Breast epithelium (tissue), 4 donors: ENCODE results near the gene TASP1. TPM values are rescaled to one million over a fixed set of nuclear protein-coding genes. Genes with fewer than 3 reads are reported as not detected.
A peak's percentile ranks its signal among the peaks of the same experiment; 100 is the strongest.

Source experiments
- DNase-seq, 2 donors: peaks; one replicate each; pipeline ENCODE4 v3.0.0-alpha.2; 2019; ENCODE audit warnings: low spot score in 2 of 2
- H3K27ac ChIP-seq, 2 donors: fragments of 200-600 bp; sonication (generic) in 1 of 2; one replicate each; pipeline ENCODE4 v1.5.1; 2016 to 2019; ENCODE audit warnings: mild to moderate bottlenecking in 1 of 2
- H3K27me3 ChIP-seq, 2 donors: fragments of 200-600 bp; sonication (generic) in 1 of 2; one replicate each; pipeline versions ENCODE4 v1.5.1 to v1.6.0; 2017 to 2019; ENCODE audit warnings: control low read depth in 1 of 2, mild to moderate bottlenecking in 1 of 2
- H3K36me3 ChIP-seq: fragments of 200-600 bp; one replicate; pipeline ENCODE4 v1.5.1; 2019
- H3K4me1 ChIP-seq, 2 donors: fragments of 200-600 bp; sonication (generic); one replicate each; pipeline ENCODE4 v1.5.1; 2016 to 2019; ENCODE audit warnings: control low read depth in 1 of 2
- H3K4me3 ChIP-seq, 3 donors: fragments of 200-600 bp; sonication (generic); 1 replicate in 2 of 3; 2 replicates in 1 of 3; pipeline ENCODE4 v1.5.1; 2016 to 2019; ENCODE audit warnings: mild to moderate bottlenecking in 3 of 3, moderate library complexity in 2 of 3
- H3K9me3 ChIP-seq, 2 donors: fragments of 200-600 bp; sonication (generic) in 1 of 2; one replicate each; pipeline ENCODE4 v1.5.1; 2016 to 2019; ENCODE audit warnings: control low read depth in 1 of 2
- POLR2A ChIP-seq: fragments of 450-650 bp; IDR thresholded peaks from one replicate; pipeline ENCODE4 v1.6.1; 2016; ENCODE audit warnings: antibody characterized with exemption, mild to moderate bottlenecking, moderate library complexity
- POLR2AphosphoS5 ChIP-seq, 3 donors: sonication (generic); formaldehyde crosslinking; IDR thresholded peaks; one replicate each; pipeline ENCODE4 v1.6.1; 2017; ENCODE audit warnings: antibody characterized with exemption in 3 of 3
- intact Hi-C: fragments of 100-400 bp; cut with DNase I; formaldehyde crosslinking; loops from one replicate; pipeline ENCODE4 v1.15.1; 2023; ENCODE audit warnings: low total_unique reads
- total RNA-seq, 3 donors: library from RNA; depleted of rRNA; stranded (reverse); fragments of >200 nt; gene quantifications; one replicate each; pipeline ENCODE4 v1.1.0, GENCODE V29; 2016
- TF ChIP-seq, protein P1 (sequence below), 3 donors: fragments of 450-650 bp; IDR thresholded peaks; one replicate each; pipeline ENCODE4 v1.5.1; 2016 to 2017; ENCODE audit warnings: antibody characterized with exemption in 3 of 3, mild to moderate bottlenecking in 3 of 3, moderate library complexity in 3 of 3

The TASP1 gene
- total RNA-seq, 3 donors from 2014 or later = 12.0 to 26.1 (median 19.0) TPM

DNA sequence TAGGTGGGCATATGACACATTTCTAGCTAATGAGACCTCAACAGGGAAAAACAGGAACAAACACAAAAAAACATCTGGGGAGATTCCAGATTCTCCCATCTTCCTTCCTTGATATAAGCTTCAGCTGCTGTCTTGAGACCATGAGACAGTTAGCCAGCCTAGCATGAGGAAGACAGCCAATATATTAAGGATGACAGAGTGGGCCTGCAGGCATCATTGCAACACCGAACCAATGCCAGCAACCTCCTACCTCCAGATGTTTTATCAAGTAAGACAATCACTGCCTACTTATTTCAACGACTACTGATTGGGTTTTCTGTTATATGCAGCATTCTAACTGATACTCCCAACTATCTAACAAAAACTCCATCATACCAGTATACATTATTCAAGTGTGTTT is 298.6 kb downstream of the TASP1 start:
- no peaks in the 10 kb centered on the region for H3K36me3 ChIP-seq
- no peak for DNase-seq
- peaks cover 0 to 4% of the 10 kb centered on the region in 2 donors for H3K4me1 ChIP-seq
- H3K27me3 ChIP-seq = no peaks in the 10 kb centered on the region
- H3K27ac ChIP-seq = no peak overlapping the region
- H3K9me3 ChIP-seq = no peaks in the 10 kb centered on the region
- TF ChIP-seq POLR2AphosphoS5 (IDR thresholded peaks at IDR 0.05) = peak in 1 of 3 donors; percentile 15
- TF ChIP-seq, protein P1, sequence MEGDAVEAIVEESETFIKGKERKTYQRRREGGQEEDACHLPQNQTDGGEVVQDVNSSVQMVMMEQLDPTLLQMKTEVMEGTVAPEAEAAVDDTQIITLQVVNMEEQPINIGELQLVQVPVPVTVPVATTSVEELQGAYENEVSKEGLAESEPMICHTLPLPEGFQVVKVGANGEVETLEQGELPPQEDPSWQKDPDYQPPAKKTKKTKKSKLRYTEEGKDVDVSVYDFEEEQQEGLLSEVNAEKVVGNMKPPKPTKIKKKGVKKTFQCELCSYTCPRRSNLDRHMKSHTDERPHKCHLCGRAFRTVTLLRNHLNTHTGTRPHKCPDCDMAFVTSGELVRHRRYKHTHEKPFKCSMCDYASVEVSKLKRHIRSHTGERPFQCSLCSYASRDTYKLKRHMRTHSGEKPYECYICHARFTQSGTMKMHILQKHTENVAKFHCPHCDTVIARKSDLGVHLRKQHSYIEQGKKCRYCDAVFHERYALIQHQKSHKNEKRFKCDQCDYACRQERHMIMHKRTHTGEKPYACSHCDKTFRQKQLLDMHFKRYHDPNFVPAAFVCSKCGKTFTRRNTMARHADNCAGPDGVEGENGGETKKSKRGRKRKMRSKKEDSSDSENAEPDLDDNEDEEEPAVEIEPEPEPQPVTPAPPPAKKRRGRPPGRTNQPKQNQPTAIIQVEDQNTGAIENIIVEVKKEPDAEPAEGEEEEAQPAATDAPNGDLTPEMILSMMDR (IDR thresholded peaks at IDR 0.05) = no peak
- TF ChIP-seq POLR2A = no peak
- H3K4me3 ChIP-seq = no peak overlapping the region
- intact Hi-C loops = no loop called here

Other genes starting within 250 kb of the TASP1 start
- gene ESF1, start 146.0 kb upstream of the TASP1 start, total RNA-seq = 10 to 100 TPM; 13.8 to 19.0 (median 17.7) TPM
- gene NDUFAF5, start 146.1 kb upstream of the TASP1 start, total RNA-seq = 10 to 100 TPM; 15.7 to 20.5 (median 17.0) TPM